Kidney epithelial cell (primary cell): ENCODE results near the gene RAB28. TPM values are rescaled to one million over a fixed set of nuclear protein-coding genes. Genes with fewer than 3 reads are reported as not detected.

Experiments
- DNase-seq: peaks from one replicate; pipeline ENCODE4 v3.0.0-alpha.2; 2010; ENCODE audit warnings: low read depth
- H3K27me3 ChIP-seq: 2 replicates; pipeline ENCODE4 v1.6.0; 2011; ENCODE audit warnings: low read length; ENCODE audit not compliant: control insufficient read depth, insufficient read depth
- H3K36me3 ChIP-seq: 2 replicates; pipeline ENCODE4 v1.5.1; 2011; ENCODE audit warnings: low read length; ENCODE audit not compliant: control insufficient read depth, insufficient read depth
- H3K4me3 ChIP-seq: 2 replicates; pipeline ENCODE4 v1.5.1; 2011; ENCODE audit warnings: low read depth, mild to moderate bottlenecking, control low read depth, low read length
- total RNA-seq: library from RNA; depleted of rRNA; stranded (reverse); fragments of >200 nt; gene quantifications from 2 replicates; pipeline ENCODE4 v1.2.3, GENCODE V29; 2015
- TF ChIP-seq, protein P1 (sequence below): IDR thresholded peaks from 2 replicates; pipeline ENCODE4 v1.5.1; 2011; ENCODE audit warnings: mild to moderate bottlenecking, moderate library complexity, low read length, control low read depth, inconsistent platforms; ENCODE audit not compliant: insufficient read depth, poor library complexity, severe bottlenecking

The RAB28 gene
- total RNA-seq, 1 donor from 2014 or later: 17.3 TPM

DNA sequence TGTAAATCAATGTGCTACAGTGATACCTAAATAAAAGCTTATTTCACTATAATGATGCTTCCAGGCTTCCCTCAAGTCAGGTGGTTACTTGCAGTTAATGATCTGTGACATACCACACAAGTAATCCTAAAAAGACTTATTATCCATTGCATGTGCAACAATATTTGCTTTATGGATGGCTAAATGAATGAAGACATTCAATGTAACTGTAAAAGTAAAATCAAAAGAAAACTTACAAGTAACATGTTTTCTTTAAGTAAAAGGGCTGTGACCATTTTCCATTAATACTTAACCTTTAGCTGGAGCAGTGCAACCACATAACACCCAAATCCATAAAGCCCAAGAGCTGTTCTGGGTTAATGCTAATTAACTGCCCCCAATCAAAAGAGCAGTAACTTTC is 42.6 kb downstream of the RAB28 start:
- TF ChIP-seq, protein P1, sequence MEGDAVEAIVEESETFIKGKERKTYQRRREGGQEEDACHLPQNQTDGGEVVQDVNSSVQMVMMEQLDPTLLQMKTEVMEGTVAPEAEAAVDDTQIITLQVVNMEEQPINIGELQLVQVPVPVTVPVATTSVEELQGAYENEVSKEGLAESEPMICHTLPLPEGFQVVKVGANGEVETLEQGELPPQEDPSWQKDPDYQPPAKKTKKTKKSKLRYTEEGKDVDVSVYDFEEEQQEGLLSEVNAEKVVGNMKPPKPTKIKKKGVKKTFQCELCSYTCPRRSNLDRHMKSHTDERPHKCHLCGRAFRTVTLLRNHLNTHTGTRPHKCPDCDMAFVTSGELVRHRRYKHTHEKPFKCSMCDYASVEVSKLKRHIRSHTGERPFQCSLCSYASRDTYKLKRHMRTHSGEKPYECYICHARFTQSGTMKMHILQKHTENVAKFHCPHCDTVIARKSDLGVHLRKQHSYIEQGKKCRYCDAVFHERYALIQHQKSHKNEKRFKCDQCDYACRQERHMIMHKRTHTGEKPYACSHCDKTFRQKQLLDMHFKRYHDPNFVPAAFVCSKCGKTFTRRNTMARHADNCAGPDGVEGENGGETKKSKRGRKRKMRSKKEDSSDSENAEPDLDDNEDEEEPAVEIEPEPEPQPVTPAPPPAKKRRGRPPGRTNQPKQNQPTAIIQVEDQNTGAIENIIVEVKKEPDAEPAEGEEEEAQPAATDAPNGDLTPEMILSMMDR: no peak
- H3K27me3 ChIP-seq: no peaks in the 10 kb centered on the region
- no peaks in the 10 kb centered on the region for H3K36me3 ChIP-seq
- H3K4me3 ChIP-seq: no peak overlapping the region
- no peak for DNase-seq

DNA sequence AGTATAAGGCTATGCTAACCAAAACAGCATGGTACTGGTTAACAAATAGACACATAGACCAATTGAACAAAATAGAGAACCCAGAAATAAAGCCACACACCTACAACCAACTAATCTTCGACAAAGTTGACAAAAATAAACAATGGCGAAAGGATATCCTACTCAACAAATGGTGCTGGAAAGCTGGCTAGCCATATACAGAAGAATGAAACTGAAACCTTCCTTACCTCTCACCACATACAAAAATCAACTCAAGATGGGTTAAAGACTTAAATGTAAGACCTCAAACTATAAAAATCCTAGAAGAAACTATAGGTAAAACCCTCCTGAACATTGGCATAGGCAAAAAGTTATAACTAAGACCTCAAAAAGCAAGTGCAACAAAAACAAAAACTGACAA is 47.2 kb downstream of the RAB28 start:
- H3K27me3 ChIP-seq: no peaks in the 10 kb centered on the region
- H3K36me3 ChIP-seq: no peaks in the 10 kb centered on the region
- TF ChIP-seq, protein P1: no peak

DNA sequence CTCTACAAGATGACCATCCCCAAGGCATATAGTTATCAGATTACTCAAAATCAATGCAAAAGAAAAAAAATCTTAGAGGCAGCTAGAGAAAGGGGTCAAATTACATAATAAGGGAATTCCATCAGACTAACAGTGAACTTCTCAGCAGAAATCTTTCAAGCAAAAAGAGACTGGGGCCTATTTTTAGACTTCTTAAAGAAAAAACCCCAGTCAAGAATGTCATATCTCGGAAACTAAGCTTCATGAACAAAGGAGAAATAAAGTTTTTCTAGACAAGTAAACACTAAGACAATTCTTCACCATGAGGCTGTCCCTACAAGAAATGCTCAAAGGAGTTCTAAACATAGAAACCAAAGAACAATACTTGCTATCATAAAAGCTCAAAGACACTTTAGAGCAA is 51.7 kb downstream of the RAB28 start:
- no peak for DNase-seq

More for the DNA sequence above, 47.2 kb downstream of the RAB28 start:
- no peak for DNase-seq
- H3K4me3 ChIP-seq: no peak overlapping the region

DNA sequence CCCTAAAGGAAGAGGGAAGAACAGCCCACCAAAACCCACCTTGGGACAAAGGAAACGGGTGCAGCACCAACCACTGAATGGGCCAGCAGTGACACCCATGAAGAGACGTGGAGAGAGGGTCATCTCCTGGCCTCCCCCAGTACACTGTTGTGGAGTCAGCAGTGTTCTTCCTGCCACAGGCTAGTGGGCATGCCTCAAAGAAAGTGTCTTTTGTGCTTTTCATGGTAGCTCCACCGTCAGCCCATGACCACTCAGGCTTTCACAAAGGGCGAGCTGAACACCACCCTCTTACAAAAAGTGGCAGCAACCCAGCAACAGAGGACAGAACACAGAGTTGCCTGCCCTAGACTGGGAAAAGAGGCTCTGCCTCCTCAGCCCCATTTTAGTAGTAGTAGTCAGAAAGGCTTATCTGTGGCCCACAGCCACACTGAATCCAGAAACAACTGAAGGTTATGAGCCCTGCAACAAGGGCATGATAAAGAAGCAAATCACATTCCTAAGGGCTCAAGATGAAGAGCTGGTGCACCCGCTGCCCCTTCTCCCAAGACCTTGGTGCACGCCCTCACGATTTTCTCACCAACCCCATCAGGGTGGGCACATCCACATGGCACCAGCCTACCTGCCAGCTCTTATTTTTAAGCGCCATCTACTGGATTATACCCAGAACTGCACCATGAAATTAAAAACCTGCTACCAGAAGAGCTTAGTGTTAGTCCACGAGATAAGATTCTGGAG is 53.1 kb downstream of the RAB28 start:
- no peak for DNase-seq
- TF ChIP-seq, protein P1: peak; percentile 6
- no peak overlapping the region for H3K4me3 ChIP-seq

More for the DNA sequence above, 51.7 kb downstream of the RAB28 start:
- TF ChIP-seq, protein P1: no peak
- no peaks in the 10 kb centered on the region for H3K27me3 ChIP-seq
- H3K36me3 ChIP-seq: no peaks in the 10 kb centered on the region
- no peak overlapping the region for H3K4me3 ChIP-seq

DNA sequence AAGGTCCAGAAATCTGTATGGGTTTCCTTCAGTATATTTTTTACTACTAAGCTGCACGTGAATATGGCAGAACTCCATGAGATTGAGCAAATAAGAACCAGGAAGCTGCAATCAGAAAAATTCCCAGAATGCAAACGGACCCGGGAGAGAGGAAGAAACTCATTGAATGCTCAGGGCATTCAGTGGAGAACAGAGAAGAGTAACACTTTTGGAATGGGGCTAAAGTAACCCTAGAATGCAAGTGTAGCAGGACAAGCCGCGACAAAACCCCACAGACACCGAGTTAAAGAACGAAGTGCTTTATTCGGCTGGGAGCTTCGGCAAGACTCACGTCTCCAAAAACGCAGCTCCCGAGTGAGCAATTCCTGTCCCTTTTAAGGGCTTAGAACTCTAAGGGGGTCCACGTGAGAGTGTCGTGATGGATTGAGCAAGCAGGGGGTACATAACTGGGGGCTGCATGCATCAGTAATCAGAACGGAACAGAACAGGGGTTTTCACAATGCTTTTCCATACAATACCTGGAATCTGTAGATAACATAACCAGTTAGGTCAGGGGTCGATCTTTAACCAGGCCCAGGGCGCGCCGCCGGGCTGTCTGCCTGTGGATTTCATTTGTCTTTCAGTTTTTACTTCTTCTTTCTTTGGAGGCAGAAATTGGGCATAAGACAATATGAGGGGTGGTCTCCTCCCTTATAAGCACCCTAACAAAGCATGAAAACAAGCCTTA is 56.4 kb downstream of the RAB28 start:
- no peak overlapping the region for H3K4me3 ChIP-seq
- no peak for DNase-seq
- no peaks in the 10 kb centered on the region for H3K27me3 ChIP-seq
- no peaks in the 10 kb centered on the region for H3K36me3 ChIP-seq
- TF ChIP-seq, protein P1: no peak

More for the DNA sequence above, 53.1 kb downstream of the RAB28 start:
- Histone ChIP-seq H3K27me3 (no peaks in the 10 kb centered on the region), H3K36me3 (no peaks in the 10 kb centered on the region)
